AG04449 (cell line): ENCODE results near the gene MAN1B1.

Experiments
- CTCF ChIA-PET: fragments of 350-600 bp; formaldehyde crosslinking; extraction: SDS; loops from one replicate; lab custom pipeline; 2021; ENCODE audit warnings: antibody characterized with exemption; lab: Yijun Ruan, JAX
- POLR2A ChIA-PET: fragments of 400-600, 350-600 bp; formaldehyde crosslinking; extraction: SDS; loops from one replicate; lab custom pipeline; 2020; ENCODE audit warnings: antibody characterized with exemption, inconsistent platforms; lab: Yijun Ruan, JAX
- DNase-seq: peaks from one replicate; pipeline ENCODE4 v3.0.0-alpha.2; 2010; ENCODE audit warnings: low read depth, low spot score
- H3K4me3 ChIP-seq: 2 replicates; pipeline ENCODE4 v1.5.1; 2011; ENCODE audit warnings: low read depth, mild to moderate bottlenecking, control low read depth, low read length
- CTCF ChIP-seq: IDR thresholded peaks from one replicate; pipeline ENCODE4 v1.5.1; 2011; ENCODE audit warnings: mild to moderate bottlenecking, moderate library complexity, low read length, control low read depth, inconsistent platforms; ENCODE audit not compliant: insufficient read depth; ENCODE audit errors: missing control alignments

The MAN1B1 gene

GRCh38 chr9:137141976-137142936 lies 55.5 kb downstream of the MAN1B1 start:
- POLR2A ChIA-PET, result no interaction called here
- CTCF ChIA-PET, result no interaction called here
- H3K4me3 ChIP-seq, result no peak overlapping the region
- no peak for DNase-seq
- no peak for TF ChIP-seq CTCF

GRCh38 chr9:137143459-137143858 lies 56.7 kb downstream of the MAN1B1 start:
- no peak for DNase-seq
- ChIA-PET CTCF (no interaction called here), POLR2A (interaction anchor here (1.0 kb wide), 1 partner anchor 14 kb away, joined by 4 read pairs; no protein-coding TSS in a partner anchor)
- no peak for TF ChIP-seq CTCF
- no peak overlapping the region for H3K4me3 ChIP-seq

- TF ChIP-seq CTCF, result no peak
- no peak for DNase-seq
- CTCF ChIA-PET, result no interaction called here
- H3K4me3 ChIP-seq, result no peak overlapping the region
- POLR2A ChIA-PET, result no interaction called here
These were observed 59.1 kb downstream of the MAN1B1 start for GRCh38 chr9:137145731-137146526.

GRCh38 chr9:137146527-137146918 lies 59.7 kb downstream of the MAN1B1 start:
- no peak overlapping the region for H3K4me3 ChIP-seq
- TF ChIP-seq CTCF, result no peak
- ChIA-PET POLR2A (no interaction called here), CTCF (no interaction called here)
- no peak for DNase-seq

GRCh38 chr9:137147091-137147792 lies 60.5 kb downstream of the MAN1B1 start:
- no peak for DNase-seq
- TF ChIP-seq CTCF, result no peak
- ChIA-PET POLR2A (no interaction called here), CTCF (no interaction called here)
- H3K4me3 ChIP-seq, result no peak overlapping the region
